Frontal cortex (tissue), 4 donors: ENCODE measurements around the gene ARGLU1. TPM values are rescaled to one million over a fixed set of nuclear protein-coding genes. Genes with fewer than 3 reads are reported as not detected.

ENCODE experiments used
- DNase-seq, 2 donors: peaks; one replicate each; pipeline ENCODE4 v3.0.0; 2012; ENCODE audit warnings: low spot score in 2 of 2
- FAIRE-seq: peaks from 2 replicates; lab custom pipeline; 2012; peaks lifted over from hg19 to GRCh38; lab: Jason Lieb, UNC
- total RNA-seq: library from RNA; depleted of rRNA; stranded (reverse); fragments of >200 nt; gene quantifications from one replicate; pipeline ENCODE4 v1.2.3, GENCODE V29; 2014
- donor health status: control.
- donor health status: control.
- donor health status: control.

ARGLU1 gene
- total RNA-seq, 1 donor from 2014 or later: 97.4 TPM

DNA sequence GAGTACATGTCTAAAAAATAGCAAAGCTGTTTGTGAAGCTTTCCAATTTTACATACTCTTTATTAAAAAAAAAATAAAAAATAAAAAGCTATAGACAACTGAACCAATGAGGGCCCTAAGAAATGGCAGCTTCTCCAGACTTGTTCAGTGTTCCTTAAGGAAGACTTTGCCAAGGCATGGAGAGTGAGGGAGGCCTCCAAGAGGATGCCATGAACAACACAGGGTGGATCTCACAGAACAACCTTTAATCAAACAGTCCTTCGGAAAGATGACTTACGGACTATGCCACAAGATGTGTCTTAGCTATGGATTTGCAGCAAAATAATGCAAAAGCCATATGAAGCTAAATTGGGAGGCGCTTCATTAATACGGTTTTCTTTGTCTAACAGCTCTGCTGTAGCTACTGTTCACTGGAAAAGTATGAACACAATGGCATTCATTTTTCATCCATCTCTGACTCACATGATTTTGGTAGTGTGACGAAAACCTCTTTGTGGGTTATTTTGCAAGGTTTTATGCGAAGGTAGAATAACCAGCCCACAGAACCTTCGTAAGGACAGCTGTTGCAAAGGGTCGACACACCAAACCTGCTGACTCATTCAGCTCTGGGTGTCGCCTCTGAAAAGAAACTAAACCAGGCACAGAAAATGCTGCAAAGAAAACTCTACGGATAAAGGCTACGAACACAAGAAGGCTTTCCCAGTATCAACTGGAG is 60.2 kb downstream of the ARGLU1 start:
- no peak for FAIRE-seq
- no peak for DNase-seq

DNA sequence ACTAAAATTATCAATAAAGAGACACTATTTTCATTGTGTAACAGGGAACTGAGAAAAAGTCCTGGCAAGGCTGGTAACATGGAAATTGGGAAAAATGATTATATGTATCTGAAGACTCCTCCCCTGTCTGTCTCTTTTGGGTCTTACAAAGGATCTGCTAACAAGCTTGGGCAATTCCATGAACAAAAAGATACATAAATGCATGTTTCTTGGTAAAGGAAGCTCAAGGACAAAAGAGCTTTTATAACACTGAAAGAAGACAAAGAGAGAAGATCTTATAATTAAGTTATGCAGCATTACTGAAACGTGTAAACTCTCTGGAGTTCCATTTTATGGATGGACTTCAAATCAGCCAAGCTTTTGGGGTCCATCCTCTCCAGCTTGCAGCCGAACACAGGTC is 61.7 kb downstream of the ARGLU1 start:
- DNase-seq: no peak
- no peak for FAIRE-seq

DNA sequence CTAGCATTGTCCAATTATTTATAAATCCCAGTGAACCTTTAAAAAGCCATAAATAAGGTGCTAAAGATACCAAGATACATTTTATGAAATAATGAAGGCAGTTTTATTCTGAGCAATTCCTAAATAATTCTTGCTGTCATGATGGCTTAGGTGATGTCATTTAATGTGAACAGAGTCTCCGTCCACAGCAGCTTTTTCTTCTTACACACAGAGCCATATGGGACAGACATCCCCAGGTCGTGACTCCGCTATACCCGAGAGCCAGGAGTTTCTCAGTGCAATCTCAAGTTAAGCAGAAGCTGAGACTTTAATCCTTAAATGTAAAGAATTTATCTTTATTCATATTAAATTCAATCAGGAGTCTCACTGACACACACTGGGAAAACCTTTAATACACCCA is 62.2 kb downstream of the ARGLU1 start:
- DNase-seq (no peak), FAIRE-seq (no peak)

DNA sequence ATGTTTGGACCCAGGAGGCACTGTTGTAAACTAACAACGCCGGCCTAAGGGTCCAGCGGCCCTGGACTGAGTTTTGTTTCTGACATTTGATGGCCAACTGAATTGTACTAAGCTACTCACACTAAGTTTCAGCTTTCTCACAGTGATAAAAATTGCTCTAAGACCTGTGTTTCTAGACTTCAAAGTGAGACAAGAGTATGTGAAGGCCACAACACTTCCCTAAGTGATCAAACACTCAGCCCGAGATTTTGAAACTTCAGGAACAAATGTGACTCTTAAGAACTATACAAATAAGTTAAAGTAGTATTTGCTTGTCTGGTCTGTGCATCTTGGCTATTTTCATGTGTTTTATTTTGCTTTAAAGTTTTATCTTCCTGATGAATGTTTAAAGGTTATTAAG is 62.6 kb downstream of the ARGLU1 start:
- no peak for DNase-seq
- FAIRE-seq: no peak

DNA sequence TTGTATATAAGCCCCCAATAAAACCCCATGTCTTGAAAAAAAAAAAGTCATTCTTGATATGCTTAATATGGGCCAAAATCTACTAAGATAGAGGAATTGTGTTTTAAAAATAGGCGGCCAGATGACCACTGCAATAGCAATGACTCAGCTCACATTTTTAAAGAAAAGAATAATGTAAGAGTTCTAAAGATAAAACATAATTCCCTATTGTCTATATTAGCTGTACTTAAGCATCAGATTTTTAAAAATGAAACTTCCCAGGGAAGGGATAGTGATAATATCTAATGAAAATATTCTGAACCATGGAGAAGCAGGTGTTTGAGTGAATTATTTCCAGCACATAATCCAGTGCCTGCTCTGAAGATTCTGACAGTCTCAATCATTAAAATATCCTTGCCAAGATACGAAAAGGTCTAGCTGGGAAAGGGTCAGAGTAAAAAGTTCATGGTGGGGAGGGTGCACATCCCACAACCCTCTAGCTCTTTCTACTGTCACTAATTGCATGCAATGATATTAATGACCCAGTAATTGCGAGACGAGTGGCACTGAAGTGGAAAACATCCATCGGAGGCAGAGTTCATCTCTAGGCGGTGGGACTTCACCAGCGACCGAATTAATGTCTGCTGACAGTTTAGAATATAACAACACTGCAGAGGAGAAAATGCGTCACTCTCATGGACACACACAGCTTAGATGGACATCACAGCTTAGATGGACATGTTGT is 64.0 kb downstream of the ARGLU1 start:
- DNase-seq: no peak
- no peak for FAIRE-seq

DNA sequence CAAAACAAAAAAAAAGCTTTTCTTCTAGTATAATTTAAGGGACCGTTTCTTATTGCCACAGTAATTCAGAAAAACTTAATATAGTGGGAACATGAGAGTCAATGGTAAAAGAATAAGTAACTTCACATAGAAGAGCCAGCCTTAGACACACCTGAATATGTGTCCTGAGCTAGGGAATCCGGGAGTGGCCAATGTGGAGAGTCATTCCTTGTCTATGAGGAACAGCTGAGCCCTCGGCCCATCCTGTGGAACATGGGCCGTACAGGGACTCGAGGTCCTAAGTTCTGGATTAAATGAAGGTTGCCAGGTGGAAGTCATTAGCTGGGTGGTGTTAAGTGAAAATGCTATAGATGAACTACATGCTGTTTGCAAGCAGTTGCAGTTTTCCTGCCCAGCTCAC is 64.7 kb downstream of the ARGLU1 start:
- DNase-seq (no peak), FAIRE-seq (no peak)

DNA sequence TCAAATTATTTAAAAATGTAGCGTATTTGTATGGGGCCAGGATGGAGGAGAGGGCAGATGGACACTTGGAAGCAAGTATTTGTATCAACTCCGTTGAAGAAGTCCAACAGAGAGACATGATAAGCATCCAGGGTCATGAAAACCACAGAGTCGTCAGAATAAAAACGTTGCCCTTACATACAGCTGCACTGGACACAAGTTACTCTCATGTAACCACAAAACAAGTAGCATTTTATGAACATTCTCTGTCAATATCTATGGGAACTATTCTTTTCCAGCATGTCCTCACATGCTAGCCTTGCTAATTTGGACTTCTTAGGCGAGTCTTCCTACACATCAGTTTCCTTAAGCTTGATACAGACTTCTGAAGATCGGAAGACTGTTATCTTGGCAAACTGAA is 67.5 kb downstream of the ARGLU1 start:
- no peak for DNase-seq
- FAIRE-seq: no peak

DNA sequence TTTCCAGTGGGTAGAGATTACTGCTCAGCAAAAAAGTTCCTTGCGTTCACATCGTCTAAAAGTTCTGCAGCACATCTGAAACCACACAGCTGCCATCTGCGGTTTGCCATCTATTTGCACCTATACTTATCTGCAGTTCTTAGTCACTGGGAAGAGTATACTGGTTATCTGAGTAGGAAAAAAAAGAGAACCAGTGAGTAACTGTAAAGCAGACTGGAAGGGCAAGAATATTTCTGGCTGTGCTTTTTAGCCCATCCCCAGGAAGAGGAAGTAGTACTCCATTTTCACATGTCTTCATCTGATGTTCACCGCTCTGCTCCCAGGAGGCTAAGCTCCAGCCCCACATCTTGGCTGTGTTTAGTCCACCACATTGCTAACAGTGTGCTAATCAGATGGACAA is 68.0 kb downstream of the ARGLU1 start:
- no peak for DNase-seq
- no peak for FAIRE-seq

DNA sequence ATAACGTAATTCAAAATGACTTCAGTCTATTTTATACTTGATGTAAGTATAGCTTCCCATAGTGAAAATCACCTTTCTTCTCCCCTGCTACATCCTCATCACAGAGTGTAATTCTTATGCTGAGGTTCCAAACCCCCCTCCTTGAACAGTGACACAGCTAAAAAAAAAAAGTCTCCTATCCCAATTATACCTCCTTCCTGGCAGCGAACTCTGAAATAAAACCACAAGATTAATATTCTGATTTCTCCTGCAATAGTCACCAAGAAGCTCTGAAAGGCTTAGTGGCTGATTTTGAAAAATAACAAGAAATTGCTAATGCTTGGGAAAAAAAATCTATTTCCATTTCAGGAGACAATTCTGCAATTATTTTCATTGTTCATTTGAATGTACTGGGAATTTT is 68.8 kb downstream of the ARGLU1 start:
- DNase-seq: no peak
- no peak for FAIRE-seq

DNA sequence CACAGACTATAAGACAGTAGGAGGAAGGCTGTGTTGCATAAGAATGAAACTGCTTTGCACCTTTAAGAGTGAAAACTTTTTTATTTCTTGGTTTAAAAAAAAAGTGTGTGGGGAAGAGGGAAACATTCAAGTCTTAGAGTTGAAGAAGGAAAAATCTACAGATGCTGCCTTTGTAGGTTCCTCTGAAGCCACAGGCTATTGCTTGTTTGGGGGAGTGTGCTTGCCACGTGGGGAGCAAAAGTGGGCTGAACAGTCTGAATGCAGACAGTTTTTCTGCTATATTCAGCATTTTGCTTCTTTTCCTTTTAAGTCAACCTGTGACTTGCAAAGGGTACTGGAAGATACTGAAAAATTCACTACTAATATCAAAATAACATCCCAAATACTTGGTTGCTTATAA is 69.4 kb downstream of the ARGLU1 start:
- DNase-seq (no peak), FAIRE-seq (no peak)

DNA sequence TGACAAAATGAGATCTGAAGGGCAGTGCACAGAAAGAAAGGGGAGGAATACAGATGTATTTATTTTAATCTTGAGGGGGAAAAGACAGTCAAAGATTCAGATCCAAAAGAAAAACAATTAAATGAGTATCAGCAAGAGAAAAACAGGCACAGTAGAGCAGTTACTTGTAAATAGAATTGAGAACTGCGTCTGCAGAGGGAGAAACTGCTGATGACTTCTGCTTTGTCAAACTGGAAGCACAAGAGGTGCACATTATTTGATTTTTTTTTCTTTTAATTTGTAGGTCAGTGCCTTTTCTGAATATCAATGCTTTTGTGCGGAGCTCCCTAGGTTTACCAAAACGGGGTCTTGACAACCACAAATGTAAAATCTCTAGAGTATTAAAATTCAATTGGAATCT is 69.8 kb downstream of the ARGLU1 start:
- FAIRE-seq: no peak
- DNase-seq: no peak

DNA sequence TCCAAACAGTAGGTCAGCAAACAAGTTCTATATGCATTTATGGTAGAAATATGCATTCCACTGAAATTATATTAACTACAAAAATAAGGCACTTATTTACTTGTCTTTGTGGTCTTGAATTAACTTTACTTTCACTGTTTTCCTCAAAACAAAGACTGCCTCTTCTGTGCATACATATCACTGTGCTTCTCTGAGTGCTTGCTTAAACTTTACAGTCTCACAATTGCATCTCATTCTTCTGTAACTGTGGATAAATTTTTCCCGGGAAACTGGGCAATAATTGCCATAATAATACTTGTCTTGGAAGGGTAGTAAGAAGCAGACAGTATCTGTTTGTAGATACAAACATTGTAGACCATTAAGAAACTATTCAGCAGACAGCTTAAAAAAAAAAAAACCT is 70.9 kb downstream of the ARGLU1 start:
- DNase-seq: no peak
- FAIRE-seq: no peak

DNA sequence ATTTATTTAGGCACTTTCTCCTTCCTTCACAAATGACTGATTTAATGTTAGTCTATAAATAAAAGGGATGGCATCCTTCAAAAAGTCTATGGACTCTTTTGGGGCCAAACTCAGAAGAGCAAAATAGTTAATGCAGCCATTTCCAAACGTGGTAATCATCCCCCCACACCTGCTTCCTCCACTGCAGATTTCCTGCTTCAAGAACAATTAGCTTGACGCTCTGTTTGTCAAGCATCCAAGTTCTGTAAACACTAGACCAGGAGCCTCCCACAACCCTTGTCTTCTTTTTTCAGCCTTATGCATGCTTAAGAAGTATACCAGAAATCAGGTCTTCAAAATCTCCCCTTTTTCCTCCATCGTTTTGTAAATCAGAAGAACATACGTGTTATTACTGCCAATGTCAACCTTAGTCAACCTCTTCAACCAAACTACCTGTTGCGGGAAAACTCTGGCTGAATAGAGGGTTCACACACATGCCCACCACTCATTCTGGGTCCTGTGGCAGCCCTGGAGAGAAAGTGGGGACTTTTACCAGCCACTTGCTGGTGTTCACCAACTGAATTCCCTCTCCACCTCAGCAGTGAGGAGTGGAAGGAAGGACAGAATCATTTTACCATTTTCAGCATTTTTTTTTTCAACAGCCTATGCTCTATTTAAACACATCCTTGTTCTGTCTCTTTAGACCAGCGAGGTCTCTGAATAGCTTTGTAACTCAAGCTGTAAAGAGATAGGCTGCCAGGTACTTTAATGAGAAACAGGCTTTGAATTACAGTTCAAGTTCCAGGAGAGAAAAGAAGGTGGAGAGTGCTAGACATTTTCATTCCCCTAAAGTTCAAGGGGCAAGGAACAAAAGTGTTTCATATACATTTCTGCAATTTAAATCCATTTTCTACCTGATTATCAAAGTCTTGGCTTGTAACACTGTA is 71.6 kb downstream of the ARGLU1 start:
- FAIRE-seq: no peak
- no peak for DNase-seq

DNA sequence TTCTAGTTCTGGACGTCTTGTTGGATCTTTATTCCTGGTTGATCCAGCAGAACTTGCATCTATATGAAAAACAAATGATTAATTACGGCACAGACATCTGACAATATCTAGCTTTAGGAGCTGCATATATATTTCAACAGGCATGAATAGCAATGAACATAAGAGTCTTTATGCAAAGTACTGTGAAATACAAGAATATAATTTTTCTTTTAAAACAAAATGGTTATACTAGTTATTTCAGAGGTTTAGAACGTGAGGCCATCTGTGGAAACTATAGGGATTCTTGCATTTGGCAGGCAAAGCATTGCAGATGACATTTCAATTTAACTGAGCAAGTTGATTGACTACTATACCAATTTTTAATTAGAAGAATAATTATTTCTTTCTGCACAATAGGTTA is 73.0 kb downstream of the ARGLU1 start:
- DNase-seq (no peak), FAIRE-seq (no peak)

DNA sequence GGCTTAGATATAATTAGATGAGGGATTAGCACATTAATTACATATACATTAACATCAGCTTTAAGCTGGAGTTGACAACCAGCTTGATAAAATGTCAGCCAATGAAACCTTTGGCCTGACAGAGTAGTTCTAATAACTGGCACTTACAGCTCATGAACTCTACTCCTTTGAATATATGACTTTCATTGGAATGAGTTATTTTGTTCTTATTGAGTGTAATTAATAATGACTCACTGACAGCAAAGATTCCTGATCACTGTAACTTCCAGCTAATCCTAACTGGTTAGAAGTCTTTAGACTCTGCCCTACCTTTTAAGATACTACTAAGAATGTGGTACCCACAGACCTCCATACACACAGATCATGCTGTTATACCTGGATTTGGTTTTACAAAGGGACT is 73.4 kb downstream of the ARGLU1 start:
- no peak for FAIRE-seq

DNA sequence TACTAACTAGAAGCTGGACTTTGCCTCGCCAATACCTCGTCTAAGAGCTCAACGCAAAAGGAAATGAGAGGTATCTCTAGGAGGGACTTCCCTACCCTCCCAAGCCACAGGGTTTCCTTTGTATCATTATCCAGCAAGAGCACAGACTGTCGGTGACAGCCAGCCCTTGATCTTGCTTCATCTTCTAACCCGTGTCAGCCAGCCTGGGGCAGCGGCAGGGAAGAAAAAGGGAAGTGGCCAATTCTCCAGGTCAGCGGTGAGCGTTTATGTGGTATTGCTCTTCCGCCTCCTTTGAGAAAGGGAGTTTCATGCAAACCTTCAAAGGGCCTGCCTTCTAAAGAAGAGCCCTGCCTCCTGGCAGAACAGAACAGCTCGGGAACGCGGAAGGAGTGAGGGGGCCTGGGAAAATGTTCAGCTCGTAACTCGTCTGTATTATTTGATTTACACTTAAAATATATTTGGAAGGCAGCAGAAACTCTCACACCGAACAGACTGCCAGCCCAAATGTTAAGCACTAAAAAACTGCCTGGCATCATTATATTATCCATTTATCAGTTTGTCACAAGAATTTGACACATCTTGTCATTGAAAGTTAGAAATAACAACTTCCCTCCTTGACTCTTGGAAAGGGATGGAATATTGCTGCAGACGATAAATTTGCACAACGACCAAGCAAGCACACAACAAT is 74.3 kb downstream of the ARGLU1 start:
- FAIRE-seq (no peak), DNase-seq (no peak)

More for the DNA sequence above, 73.4 kb downstream of the ARGLU1 start:
- DNase-seq: no peak

DNA sequence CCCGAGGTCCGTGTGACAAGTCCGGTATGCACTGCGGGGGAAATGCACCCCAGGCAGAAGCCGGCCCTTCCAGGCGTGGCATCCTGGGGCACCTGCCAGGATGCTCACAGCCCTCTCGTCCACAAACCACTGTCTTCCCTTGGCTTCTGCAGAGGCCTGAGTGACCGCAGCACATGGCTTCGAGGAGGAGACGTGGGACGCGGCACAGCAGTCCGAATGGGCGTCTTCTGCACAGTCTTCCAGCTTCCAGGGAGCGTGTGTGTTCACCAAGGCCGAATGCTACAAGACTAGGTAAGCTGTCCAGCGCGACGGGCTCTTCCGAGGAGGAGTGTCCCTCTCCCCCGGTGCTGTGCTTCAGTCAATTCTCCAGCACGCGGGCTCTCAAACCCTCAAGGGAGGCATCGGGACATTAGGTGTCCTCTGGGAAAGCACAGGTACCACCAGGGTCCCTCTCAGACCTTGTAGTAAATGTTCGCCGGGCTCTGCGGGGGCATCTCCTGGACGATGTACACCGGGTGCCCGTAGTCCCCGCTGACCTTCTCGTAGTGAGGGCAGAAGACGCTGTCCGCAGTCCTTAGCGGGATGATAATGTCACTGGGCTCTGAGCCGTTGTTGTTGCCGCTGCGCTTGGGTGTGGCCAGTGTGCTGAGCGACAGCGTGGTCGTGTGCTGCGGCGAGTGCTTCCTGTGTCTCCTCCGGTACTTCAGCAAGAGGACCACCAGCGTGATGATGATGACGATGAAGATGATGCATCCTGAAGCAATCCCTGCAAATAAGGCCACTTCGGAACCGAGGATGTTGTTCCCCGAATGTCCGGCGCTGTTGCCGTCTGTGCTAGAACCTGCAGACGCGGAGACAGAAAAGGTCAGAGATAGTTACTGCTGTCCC is 75.1 kb downstream of the ARGLU1 start:
- DNase-seq (no peak), FAIRE-seq (no peak)

DNA sequence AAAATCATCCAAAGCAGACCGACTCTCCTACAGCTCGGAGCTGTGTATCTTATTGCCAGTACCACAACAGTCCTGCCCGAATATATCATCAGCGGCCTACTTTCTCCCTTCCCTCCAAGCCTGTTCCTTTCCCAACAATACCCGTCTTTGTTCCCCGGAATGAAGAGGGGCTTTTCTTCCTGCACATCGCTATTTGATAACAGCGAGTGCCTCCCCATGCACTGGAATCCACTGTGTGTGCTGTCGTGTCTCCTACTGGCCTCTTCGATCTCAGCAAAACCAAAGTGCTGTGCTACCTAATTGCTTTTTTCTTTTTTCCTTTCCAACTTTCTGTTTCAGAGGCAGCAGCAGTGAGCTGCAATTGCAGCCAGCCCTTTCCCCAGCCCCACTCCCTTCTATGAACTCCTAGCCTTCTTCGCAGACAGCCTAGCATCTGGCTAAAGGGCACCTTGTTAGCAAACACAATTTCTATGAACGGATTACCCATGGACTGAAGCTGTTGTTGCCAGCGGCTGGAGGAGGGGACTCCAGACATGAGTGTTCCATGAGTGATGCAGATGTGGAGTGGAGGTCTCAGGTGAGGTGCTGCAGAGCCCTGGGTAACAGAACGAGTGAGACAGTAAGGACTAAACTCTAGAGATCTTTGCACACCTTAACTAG is 75.9 kb downstream of the ARGLU1 start:
- FAIRE-seq: peak; percentile 24
- DNase-seq: peak; percentile 32 to 45
